Activated naive CD8-positive, alpha-beta T cell treated with anti-CD3 and anti-CD28 coated beads for 36 hours (primary cell): ENCODE measurements around the gene SLX4IP. TPM values are rescaled to one million over a fixed set of nuclear protein-coding genes. Genes with fewer than 3 reads are reported as not detected.
A peak's percentile ranks its signal among the peaks of the same experiment; 100 is the strongest.

ENCODE experiments used
- DNase-seq: peaks from one replicate; pipeline ENCODE4 v3.0.0; 2021
- H3K27ac Mint-ChIP-seq: one replicate; pipeline ENCODE4 v1.8.0; 2022; ENCODE audit warnings: mild to moderate bottlenecking, moderate library complexity, mixed read lengths
- H3K27me3 Mint-ChIP-seq: one replicate; pipeline ENCODE4 v1.8.0; 2022; ENCODE audit warnings: mild to moderate bottlenecking, mixed read lengths
- H3K36me3 Mint-ChIP-seq: one replicate; pipeline ENCODE4 v1.8.0; 2021; ENCODE audit warnings: mild to moderate bottlenecking, mixed read lengths
- H3K4me1 Mint-ChIP-seq: one replicate; pipeline ENCODE4 v1.8.0; 2021; ENCODE audit warnings: mixed read lengths
- H3K4me3 Mint-ChIP-seq: one replicate; pipeline ENCODE4 v1.8.0; 2022; ENCODE audit warnings: mild to moderate bottlenecking, moderate library complexity, mixed read lengths
- H3K9me3 Mint-ChIP-seq: one replicate; pipeline ENCODE4 v1.8.0; 2022; ENCODE audit warnings: mixed read lengths
- total RNA-seq, 2 experiments: library from RNA; stranded (reverse); gene quantifications; one replicate each; pipeline ENCODE4 v1.2.3, GENCODE V29; 2021

SLX4IP gene
- total RNA-seq, 2 experiments from 2014 or later: 7.4 to 7.9 TPM

DNA sequence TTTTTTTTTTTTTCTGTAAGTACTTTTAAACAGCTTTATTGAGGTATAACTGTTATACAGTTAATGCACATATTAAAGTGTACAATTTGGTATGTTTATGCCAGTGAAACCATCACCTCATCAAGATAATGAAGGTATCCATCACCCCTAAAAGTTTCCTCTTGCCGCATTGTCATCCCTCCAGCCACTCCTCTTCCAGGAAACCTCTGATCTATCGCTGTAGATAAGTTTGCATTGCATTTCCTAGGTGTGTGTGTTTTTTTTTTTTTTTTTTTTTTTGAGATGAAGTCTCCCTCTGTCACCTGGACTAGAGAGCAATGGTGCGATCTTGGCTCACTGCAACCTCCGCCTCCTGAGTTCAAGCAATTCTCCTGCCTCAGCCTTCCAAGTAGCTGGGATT is 3.1 kb downstream of the SLX4IP start:
- DNase-seq: no peak
- Mint-ChIP-seq H3K4me1 (peaks cover 8% of the 10 kb centered on the region), H3K4me3 (no peak overlapping the region), H3K27ac (no peak overlapping the region), H3K27me3 (no peaks in the 10 kb centered on the region), H3K9me3 (no peaks in the 10 kb centered on the region), H3K36me3 (peaks cover 3% of the 10 kb centered on the region)

DNA sequence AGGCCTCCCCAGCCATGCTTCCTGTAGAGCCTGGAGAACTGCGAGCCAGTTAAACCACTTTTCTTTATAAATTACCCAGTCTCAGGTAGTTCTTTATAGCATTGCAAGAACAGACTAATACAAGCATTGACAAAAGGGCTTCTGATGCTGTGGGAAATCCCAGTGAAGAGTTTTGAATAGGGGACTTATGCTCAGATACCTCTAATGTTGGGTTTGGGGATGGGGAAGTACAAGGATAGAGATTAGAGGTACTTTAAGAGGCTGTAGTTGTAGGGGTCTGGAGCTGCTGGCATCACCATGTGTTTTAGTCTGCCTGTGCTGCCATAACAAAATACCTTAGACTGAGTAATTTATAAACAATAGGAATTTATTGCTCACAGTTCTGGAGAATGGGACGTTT is 8.8 kb downstream of the SLX4IP start:
- H3K27ac Mint-ChIP-seq: no peak overlapping the region

DNA sequence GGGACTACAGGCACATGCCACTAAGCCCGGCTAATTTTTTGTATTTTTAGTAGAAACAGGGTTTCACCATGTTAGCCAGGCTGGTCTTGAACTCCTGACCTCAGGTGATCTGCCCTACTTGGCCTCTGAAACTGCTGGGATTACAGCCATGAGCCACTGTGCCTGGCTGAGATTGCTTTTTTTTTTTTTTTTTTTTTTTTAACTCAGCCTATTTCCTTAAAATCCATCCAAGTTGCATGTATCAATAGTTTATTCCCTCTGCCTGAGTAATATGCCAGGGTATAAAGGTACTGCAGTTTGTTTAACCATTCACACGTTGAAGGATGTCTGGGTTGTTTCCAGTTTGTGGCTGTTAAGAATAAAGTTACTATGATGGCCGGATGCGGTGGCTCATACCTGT is 10.7 kb downstream of the SLX4IP start:
- Mint-ChIP-seq H3K9me3 (no peaks in the 10 kb centered on the region), H3K4me1 (peaks cover 19% of the 10 kb centered on the region), H3K36me3 (peaks cover 9% of the 10 kb centered on the region), H3K27ac (no peak overlapping the region), H3K4me3 (no peak overlapping the region), H3K27me3 (no peaks in the 10 kb centered on the region)
- DNase-seq: no peak

More for the DNA sequence above, 8.8 kb downstream of the SLX4IP start:
- Mint-ChIP-seq H3K36me3 (peaks cover 4% of the 10 kb centered on the region), H3K4me3 (no peak overlapping the region), H3K4me1 (peaks cover 21% of the 10 kb centered on the region), H3K27me3 (no peaks in the 10 kb centered on the region), H3K9me3 (no peaks in the 10 kb centered on the region)
- DNase-seq: no peak

DNA sequence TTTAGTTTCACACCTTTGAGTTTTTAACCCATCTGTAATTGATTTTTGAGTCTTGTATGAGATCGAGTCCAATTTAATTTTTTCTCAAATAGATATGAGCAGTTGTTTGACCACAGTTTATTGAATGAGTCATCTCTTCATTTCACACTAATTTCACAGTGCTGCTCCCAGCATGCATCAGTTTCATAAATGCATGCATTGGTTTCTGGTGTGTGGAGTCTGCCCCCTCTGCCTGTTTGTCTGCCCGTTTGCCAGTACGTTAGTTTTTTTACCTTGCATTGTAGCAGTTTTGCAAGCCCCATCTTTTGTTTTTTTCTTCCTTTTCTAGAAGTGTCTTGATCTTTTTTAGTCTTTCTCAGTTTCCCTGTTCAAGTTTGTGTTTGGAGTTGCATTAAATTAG is 11.9 kb downstream of the SLX4IP start:
- peak overlapping the region; percentile 82 for H3K27ac Mint-ChIP-seq
- peak overlapping the region; percentile 69 for H3K4me3 Mint-ChIP-seq
- H3K9me3 Mint-ChIP-seq: no peaks in the 10 kb centered on the region
- H3K36me3 Mint-ChIP-seq: peaks cover 9% of the 10 kb centered on the region
- DNase-seq: peak; percentile 52
- H3K4me1 Mint-ChIP-seq: peaks cover 19% of the 10 kb centered on the region
- H3K27me3 Mint-ChIP-seq: no peaks in the 10 kb centered on the region

DNA sequence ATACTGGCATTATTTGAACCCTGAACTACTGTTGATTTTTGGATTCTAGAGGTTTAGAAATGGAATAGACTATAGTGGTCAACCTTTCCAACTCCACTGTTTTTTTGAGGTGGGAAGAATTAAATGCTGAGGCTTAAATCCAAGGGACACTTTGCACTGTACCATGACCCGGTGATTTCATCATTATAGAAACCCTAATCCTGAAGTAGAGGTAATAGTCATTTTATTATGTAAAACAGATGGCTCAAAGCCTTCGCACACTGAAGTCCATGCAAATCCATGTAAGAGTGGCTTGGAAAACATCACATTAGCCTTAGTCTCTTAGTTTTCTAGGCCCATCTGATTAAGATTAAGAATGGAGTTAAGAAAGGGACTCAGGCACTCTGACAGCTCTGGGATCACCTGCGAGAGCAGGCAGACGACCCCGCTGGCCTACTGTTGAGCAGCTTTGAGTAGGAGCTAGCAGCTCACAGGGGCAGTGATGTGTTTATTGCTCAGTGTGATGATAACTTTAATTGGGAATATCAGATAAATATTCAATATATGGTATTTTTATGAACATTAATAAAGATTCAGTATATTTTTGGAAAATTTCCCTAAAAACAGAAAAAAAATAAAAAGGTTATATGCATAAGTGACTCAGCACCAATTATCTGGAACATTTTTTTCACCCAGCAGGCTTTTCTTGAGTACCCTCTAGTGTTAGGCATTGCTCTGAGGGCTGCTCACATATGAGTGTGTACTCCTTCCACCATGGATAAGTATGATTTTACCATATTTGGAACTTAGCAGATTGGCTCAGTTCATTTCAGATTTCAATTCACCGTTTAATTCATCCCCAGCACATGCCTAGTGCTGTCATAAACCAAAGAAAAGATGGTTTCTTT is 13.4 kb downstream of the SLX4IP start:
- Mint-ChIP-seq H3K36me3 (peaks cover 7% of the 10 kb centered on the region), H3K4me3 (no peak overlapping the region)

DNA sequence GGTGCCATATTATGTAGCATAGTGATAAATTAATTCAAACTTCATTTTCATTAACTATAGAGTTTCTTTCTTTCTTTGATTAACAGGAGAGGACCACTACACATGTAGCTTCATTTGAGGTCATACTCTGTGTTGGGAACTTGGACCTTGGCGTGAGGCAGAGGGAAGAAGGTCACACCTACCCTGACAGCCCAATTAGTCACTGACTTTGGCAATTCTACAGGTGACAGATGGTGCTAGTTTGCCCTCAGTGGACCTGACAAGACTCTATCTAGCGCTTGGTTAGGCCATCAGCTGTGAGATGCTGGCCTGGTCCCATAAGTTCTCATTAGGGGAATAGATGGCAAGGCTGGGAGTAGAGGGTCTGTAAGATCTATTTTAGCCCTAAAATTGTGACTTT is 14.2 kb downstream of the SLX4IP start:
- Mint-ChIP-seq H3K27me3 (no peaks in the 10 kb centered on the region), H3K4me1 (peaks cover 34% of the 10 kb centered on the region), H3K4me3 (no peak overlapping the region), H3K9me3 (no peaks in the 10 kb centered on the region), H3K27ac (no peak overlapping the region), H3K36me3 (peaks cover 6% of the 10 kb centered on the region)
- DNase-seq: no peak

More for the DNA sequence above, 13.4 kb downstream of the SLX4IP start:
- DNase-seq: no peak
- Mint-ChIP-seq H3K27ac (no peak overlapping the region), H3K4me1 (peaks cover 27% of the 10 kb centered on the region), H3K27me3 (no peaks in the 10 kb centered on the region), H3K9me3 (no peaks in the 10 kb centered on the region)

DNA sequence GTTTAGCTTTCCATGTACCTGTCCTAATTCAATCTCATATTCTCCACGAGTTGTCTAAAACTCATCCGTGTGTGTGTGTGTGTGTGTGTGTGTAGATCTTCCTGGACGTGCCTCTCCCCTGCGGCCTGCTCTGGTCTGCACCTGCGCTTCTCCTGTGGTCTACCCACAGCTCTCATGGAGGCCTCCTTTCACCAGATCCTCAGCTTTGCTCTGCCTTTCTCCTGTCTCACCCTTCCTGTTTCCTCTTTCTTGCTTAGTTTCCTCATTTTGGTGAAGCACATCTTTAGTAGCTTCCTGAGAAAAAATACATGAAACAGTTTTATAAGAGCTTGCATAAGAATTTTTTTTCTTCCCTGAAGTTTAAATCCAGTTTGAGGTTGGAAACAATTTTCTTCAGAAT is 18.1 kb downstream of the SLX4IP start:
- peaks cover 16% of the 10 kb centered on the region for H3K4me1 Mint-ChIP-seq

DNA sequence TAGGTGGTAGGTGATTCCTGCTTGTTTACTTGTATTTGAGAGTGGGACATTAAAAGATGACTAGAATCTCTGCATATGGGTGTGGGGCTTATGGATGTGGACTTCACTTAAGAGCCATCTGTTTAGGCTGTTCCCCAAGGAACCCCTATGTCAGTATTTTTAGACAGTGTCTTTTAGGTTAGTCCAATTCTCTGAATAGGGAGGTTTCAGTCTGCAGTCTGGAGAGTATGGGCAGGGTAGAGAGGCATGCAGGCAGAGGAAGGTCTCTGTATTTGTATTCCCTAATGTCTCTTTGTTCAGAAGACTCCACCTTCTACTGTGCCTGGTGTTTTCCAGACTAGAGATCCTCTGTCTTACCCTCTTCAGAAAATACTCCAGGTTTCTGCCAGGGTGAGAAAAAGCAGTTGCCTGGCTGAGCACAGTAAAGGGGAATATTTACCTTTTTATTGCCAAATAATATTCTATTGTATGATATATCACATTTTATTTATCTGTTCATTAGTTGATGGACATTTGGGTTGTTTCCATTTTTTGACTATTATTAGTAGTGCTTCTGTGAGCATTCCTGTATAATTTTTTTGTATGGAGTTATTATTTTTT is 19.1 kb downstream of the SLX4IP start:
- no peak for DNase-seq
- Mint-ChIP-seq H3K27ac (no peak overlapping the region), H3K4me1 (peaks cover 16% of the 10 kb centered on the region)

More for the DNA sequence above, 18.1 kb downstream of the SLX4IP start:
- H3K27me3 Mint-ChIP-seq: no peaks in the 10 kb centered on the region
- peak overlapping the region; percentile 14 for H3K4me3 Mint-ChIP-seq
- H3K36me3 Mint-ChIP-seq: peaks cover 17% of the 10 kb centered on the region
- H3K27ac Mint-ChIP-seq: peak overlapping the region; percentile 69
- peaks cover 6% of the 10 kb centered on the region for H3K9me3 Mint-ChIP-seq
- peak; percentile 21 for DNase-seq

DNA sequence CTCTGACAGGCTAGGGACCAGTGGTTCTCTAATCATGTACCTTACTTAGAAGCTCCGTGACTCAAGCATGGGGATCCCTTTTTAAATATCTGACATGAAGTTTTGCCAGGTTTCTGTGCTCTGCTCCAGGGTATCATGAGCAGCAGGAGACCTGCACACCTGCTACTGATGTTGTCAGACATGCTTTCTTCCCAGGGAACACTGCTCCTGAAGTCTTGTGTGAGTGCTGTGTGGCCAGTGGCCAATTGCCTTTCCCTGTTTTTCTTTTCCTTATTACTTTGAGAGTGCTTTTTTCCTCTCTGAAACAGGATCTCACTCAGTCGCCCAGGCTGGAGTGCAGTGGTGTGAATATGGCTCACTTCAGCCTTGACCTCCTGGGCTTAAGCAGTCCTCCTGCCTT is 26.4 kb downstream of the SLX4IP start:
- Mint-ChIP-seq H3K4me1 (peaks cover 8% of the 10 kb centered on the region), H3K27ac (no peak overlapping the region), H3K4me3 (no peak overlapping the region), H3K9me3 (peaks cover 10% of the 10 kb centered on the region), H3K27me3 (no peaks in the 10 kb centered on the region), H3K36me3 (peaks cover 58% of the 10 kb centered on the region)
- no peak for DNase-seq

More for the DNA sequence above, 19.1 kb downstream of the SLX4IP start:
- Mint-ChIP-seq H3K27me3 (no peaks in the 10 kb centered on the region), H3K9me3 (peaks cover 9% of the 10 kb centered on the region), H3K4me3 (no peak overlapping the region), H3K36me3 (peaks cover 25% of the 10 kb centered on the region)

DNA sequence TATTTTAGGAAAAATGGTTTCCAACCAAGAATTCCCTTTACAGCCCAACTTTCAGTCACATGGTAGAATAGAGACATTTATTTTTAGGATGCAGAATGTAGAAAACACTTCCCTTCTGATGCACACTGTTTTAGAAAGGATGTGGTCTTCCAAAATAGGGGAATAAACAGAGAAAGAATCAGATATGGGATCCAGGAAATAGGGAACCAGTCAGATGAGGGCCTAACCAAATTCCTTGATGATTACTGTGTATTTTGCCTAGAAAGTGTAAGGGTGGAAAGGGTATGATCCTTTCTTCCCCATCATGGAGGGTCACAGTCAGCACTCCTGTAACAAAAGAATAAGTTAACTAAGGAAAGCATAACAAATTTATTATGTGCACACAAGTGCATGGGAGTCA is 27.4 kb downstream of the SLX4IP start:
- peaks cover 8% of the 10 kb centered on the region for H3K4me1 Mint-ChIP-seq
- H3K27me3 Mint-ChIP-seq: no peaks in the 10 kb centered on the region
- no peak overlapping the region for H3K27ac Mint-ChIP-seq
- no peak for DNase-seq
- peaks cover 6% of the 10 kb centered on the region for H3K9me3 Mint-ChIP-seq
- H3K36me3 Mint-ChIP-seq: peaks cover 51% of the 10 kb centered on the region
- no peak overlapping the region for H3K4me3 Mint-ChIP-seq

DNA sequence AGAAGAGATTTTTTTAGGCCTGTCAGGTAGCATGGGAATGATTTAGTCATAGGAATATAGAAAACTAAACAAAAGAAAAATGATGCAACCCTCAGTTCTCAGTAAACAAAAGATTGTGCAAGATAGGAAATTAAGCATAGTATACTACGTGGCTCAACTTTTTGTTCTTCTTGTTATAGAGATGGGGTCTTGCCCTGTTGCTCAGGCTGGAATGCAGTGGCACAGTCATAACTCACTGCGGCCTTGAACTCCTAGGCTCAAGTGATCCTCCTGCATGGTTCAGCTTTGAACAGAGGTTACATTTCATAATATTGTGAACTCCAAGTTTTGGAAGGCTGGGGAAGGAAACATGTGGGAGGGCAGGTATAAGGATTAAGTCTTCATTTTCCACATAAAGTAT is 28.5 kb downstream of the SLX4IP start:
- no peak overlapping the region for H3K4me3 Mint-ChIP-seq
- peaks cover 4% of the 10 kb centered on the region for H3K9me3 Mint-ChIP-seq
- peaks cover 43% of the 10 kb centered on the region for H3K36me3 Mint-ChIP-seq
- H3K27me3 Mint-ChIP-seq: no peaks in the 10 kb centered on the region
- DNase-seq: no peak
- no peak overlapping the region for H3K27ac Mint-ChIP-seq
- peaks cover 10% of the 10 kb centered on the region for H3K4me1 Mint-ChIP-seq

DNA sequence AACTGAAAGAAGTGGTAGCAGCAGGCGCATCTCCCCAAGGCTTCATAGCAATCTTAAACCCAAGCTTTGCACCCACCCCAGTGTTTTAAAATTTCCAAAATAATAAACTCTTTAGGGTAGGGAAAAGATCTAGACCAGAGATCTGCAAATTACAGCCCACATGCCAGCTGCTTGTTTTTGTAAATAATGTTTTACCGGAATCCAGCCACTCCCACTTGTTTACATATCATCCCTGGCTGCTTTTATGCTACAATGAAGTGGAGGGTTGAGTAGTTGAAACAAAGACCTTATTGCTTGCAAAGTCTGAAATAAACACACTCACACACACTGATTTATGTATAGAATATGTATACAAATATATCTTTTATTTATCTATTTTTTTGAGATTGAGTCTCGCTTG is 30.0 kb downstream of the SLX4IP start:
- H3K27ac Mint-ChIP-seq: no peak overlapping the region
- H3K4me3 Mint-ChIP-seq: no peak overlapping the region
- DNase-seq: no peak
- no peaks in the 10 kb centered on the region for H3K27me3 Mint-ChIP-seq
- peaks cover 2% of the 10 kb centered on the region for H3K9me3 Mint-ChIP-seq
- H3K36me3 Mint-ChIP-seq: peaks cover 37% of the 10 kb centered on the region
- H3K4me1 Mint-ChIP-seq: peaks cover 12% of the 10 kb centered on the region

DNA sequence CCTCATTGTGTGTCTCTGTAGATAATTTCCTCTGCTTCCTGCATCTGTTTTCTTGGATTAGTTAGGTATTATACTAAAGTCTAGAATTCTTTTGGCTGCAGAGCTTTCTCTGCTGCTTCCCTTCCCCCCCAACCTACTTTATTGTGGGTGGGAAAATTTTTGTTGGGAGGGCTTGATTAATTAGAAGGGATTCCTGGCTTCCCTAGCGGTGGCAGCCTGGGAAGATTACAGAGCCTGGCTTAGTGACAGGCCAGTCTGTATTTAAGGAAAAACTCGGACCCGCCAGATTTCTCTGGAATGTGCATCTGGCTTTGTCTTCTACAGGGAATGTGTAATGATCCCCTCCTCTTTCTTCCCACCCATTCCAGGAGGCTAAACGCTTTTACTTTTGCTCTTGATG is 31.2 kb downstream of the SLX4IP start:
- Mint-ChIP-seq H3K27ac (no peak overlapping the region), H3K4me3 (no peak overlapping the region), H3K4me1 (peaks cover 9% of the 10 kb centered on the region), H3K36me3 (peaks cover 33% of the 10 kb centered on the region), H3K9me3 (peaks cover 2% of the 10 kb centered on the region), H3K27me3 (no peaks in the 10 kb centered on the region)
- no peak for DNase-seq

DNA sequence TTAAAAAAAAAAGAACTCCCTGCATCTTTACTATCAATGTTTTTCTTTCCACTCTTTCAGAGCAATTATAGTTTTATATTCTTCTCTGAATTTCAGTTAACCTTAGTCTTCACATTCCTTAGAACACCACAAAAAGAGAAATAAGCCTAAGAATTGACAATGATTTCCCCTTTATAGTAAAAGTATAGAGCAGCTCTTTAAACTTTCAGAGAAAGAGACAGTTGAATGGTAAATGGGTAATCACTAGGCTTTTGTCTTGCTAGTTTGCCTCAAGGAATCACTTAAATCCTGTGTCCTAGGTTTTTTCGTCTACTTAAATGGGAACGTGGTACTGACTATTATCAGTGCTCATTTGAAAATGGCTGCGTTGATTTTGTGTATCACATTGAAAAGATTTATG is 31.8 kb downstream of the SLX4IP start:
- H3K27ac Mint-ChIP-seq: no peak overlapping the region
- H3K4me3 Mint-ChIP-seq: no peak overlapping the region
- peaks cover 2% of the 10 kb centered on the region for H3K9me3 Mint-ChIP-seq
- DNase-seq: no peak
- H3K4me1 Mint-ChIP-seq: peaks cover 9% of the 10 kb centered on the region
- H3K27me3 Mint-ChIP-seq: no peaks in the 10 kb centered on the region
- peaks cover 38% of the 10 kb centered on the region for H3K36me3 Mint-ChIP-seq

DNA sequence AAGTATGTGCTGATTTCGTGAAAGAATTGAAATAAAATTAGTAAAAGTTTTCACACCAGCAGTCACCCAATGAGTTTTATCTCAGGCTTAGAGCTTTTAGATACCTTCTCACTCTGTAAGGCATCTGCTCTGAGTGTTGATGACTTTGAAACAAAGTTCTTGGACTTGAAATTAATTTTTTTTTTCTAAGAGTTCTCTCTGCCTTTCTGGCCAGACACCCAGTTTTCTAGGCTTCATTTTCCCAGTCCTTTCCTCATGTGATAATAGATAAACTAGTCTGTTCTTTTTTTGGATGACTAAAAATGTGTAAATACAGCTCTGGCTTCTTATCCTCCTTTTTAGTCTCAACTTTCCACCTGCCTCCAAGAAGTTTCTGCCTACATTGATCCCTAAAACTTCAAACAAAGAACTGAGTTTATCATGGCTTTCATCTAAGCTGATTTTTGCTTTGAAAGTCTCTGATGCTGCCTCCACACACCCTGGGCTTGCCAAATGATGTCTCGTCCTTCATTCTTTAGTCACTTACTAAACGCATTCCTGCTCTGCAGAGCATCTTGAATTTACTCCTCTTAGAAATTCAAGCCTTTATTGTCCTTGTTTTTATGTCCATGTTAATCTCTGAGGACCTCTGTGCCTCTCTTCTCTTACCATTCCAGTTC is 32.7 kb downstream of the SLX4IP start:
- no peak for DNase-seq
- Mint-ChIP-seq H3K9me3 (peaks cover 2% of the 10 kb centered on the region), H3K27ac (no peak overlapping the region), H3K27me3 (no peaks in the 10 kb centered on the region), H3K4me3 (no peak overlapping the region), H3K4me1 (peaks cover 4% of the 10 kb centered on the region), H3K36me3 (peaks cover 30% of the 10 kb centered on the region)
